Liver (tissue), 3 donors: ENCODE data around the gene COX19.

Source experiments
- RXRA ChIP-seq, 2 donors: IDR thresholded peaks; 2 replicates each; pipeline ENCODE4 v1.6.1; 2017 to 2018; ENCODE audit warnings: antibody characterized with exemption in 2 of 2, mild to moderate bottlenecking in 1 of 2
- SP1 ChIP-seq: IDR thresholded peaks from 2 replicates; pipeline ENCODE4 v1.6.1; 2018; ENCODE audit warnings: antibody characterized with exemption, mild to moderate bottlenecking
- TF ChIP-seq, protein P1 (sequence below): IDR thresholded peaks from 2 replicates; pipeline ENCODE4 v1.6.1; 2016; ENCODE audit warnings: antibody characterized with exemption
- TF ChIP-seq, protein P2 (sequence below): fragments of 150-350 bp; IDR thresholded peaks from 2 replicates; pipeline ENCODE4 v1.5.1; 2017; ENCODE audit warnings: improper control_type of control experiment, low read depth, low read length; ENCODE audit not compliant: missing input control
- TF ChIP-seq, protein P3 (sequence below): IDR thresholded peaks from 2 replicates; pipeline ENCODE4 v1.6.1; 2016; ENCODE audit warnings: antibody characterized with exemption
- TF ChIP-seq, protein P4 (sequence below): IDR thresholded peaks from 2 replicates; pipeline ENCODE4 v1.6.1; 2016; ENCODE audit warnings: antibody characterized with exemption, mild to moderate bottlenecking
- donor health status: healthy.
- donor health status: healthy.

DNA sequence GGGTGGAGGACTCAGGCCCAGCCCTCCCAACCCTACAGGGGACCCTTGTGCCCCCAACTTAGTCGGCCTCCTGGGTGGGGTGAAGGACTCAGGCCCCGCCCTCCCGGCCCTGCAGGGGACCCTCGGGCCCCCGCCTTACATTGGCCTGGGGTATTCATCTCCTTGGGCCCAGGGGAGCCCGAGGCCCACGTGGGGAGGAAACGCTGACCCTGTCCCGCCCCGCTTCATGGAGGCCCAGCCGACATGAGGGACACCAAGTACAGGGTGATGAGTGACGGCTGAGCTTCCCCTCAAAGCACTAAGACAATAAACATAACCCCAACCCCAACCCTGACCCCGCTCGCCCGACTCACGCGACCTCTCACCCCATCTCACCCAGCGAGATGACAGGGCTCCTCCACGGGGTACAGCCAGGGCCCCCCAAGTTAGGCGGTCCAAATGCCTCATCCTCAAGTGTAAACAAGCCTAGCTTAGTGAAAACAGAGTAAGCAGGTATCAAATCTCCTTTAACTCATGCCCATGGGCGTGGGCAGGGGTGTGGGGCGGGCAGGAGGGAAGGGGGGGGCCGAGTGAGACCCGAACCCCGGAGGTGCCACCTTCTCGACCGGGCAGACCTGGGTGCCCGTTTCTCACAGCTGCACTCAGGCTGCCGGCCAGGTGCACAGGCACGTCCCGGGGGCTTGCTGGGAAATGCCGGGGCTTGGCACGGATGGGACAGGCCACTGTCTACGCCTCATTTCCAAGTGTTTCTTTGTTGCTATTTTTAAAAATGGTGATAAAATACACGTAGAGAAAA, 15.8 kb upstream of the COX19 start:
- TF ChIP-seq RXRA (IDR thresholded peaks at IDR 0.05) (no peak), SP1 (no peak)
- TF ChIP-seq, protein P1, sequence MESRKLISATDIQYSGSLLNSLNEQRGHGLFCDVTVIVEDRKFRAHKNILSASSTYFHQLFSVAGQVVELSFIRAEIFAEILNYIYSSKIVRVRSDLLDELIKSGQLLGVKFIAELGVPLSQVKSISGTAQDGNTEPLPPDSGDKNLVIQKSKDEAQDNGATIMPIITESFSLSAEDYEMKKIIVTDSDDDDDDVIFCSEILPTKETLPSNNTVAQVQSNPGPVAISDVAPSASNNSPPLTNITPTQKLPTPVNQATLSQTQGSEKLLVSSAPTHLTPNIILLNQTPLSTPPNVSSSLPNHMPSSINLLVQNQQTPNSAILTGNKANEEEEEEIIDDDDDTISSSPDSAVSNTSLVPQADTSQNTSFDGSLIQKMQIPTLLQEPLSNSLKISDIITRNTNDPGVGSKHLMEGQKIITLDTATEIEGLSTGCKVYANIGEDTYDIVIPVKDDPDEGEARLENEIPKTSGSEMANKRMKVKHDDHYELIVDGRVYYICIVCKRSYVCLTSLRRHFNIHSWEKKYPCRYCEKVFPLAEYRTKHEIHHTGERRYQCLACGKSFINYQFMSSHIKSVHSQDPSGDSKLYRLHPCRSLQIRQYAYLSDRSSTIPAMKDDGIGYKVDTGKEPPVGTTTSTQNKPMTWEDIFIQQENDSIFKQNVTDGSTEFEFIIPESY, result no peak
- TF ChIP-seq, protein P2, sequence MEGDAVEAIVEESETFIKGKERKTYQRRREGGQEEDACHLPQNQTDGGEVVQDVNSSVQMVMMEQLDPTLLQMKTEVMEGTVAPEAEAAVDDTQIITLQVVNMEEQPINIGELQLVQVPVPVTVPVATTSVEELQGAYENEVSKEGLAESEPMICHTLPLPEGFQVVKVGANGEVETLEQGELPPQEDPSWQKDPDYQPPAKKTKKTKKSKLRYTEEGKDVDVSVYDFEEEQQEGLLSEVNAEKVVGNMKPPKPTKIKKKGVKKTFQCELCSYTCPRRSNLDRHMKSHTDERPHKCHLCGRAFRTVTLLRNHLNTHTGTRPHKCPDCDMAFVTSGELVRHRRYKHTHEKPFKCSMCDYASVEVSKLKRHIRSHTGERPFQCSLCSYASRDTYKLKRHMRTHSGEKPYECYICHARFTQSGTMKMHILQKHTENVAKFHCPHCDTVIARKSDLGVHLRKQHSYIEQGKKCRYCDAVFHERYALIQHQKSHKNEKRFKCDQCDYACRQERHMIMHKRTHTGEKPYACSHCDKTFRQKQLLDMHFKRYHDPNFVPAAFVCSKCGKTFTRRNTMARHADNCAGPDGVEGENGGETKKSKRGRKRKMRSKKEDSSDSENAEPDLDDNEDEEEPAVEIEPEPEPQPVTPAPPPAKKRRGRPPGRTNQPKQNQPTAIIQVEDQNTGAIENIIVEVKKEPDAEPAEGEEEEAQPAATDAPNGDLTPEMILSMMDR, result no peak
- TF ChIP-seq, protein P3, sequence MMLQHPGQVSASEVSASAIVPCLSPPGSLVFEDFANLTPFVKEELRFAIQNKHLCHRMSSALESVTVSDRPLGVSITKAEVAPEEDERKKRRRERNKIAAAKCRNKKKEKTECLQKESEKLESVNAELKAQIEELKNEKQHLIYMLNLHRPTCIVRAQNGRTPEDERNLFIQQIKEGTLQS, result no peak
- TF ChIP-seq, protein P4, sequence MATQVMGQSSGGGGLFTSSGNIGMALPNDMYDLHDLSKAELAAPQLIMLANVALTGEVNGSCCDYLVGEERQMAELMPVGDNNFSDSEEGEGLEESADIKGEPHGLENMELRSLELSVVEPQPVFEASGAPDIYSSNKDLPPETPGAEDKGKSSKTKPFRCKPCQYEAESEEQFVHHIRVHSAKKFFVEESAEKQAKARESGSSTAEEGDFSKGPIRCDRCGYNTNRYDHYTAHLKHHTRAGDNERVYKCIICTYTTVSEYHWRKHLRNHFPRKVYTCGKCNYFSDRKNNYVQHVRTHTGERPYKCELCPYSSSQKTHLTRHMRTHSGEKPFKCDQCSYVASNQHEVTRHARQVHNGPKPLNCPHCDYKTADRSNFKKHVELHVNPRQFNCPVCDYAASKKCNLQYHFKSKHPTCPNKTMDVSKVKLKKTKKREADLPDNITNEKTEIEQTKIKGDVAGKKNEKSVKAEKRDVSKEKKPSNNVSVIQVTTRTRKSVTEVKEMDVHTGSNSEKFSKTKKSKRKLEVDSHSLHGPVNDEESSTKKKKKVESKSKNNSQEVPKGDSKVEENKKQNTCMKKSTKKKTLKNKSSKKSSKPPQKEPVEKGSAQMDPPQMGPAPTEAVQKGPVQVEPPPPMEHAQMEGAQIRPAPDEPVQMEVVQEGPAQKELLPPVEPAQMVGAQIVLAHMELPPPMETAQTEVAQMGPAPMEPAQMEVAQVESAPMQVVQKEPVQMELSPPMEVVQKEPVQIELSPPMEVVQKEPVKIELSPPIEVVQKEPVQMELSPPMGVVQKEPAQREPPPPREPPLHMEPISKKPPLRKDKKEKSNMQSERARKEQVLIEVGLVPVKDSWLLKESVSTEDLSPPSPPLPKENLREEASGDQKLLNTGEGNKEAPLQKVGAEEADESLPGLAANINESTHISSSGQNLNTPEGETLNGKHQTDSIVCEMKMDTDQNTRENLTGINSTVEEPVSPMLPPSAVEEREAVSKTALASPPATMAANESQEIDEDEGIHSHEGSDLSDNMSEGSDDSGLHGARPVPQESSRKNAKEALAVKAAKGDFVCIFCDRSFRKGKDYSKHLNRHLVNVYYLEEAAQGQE, result no peak
